Pancreas (tissue), 10 donors: ENCODE results near the gene PAXIP1. TPM values are rescaled to one million over a fixed set of nuclear protein-coding genes. Genes with fewer than 3 reads are reported as not detected.
"Not testable (repeated sequence)": the region's sequence is repeated elsewhere in the genome, so short reads cannot be mapped to it uniquely, and the experiment has no call there.

ENCODE experiments used
- ATAC-seq, 4 donors: fragments of 200-7000 bp; cut with Tn5 transposase; one replicate each; pipeline versions ENCODE4 v1.8.0 to v1.9.1; 2020; ENCODE audit warnings: mild to moderate bottlenecking in 4 of 4, moderate library complexity in 4 of 4
- DNase-seq, 6 donors: peaks; one replicate each; pipeline ENCODE4 v3.0.0-alpha.2; 2020
- FAIRE-seq: peaks from 2 replicates; lab custom pipeline; 2012; peaks lifted over from hg19 to GRCh38; lab: Jason Lieb, UNC
- H3K27ac ChIP-seq, 4 donors: fragments of 200-600 bp; sonication (generic); 1 replicate in 3 of 4; 2 replicates in 1 of 4; pipeline versions ENCODE4 v1.5.0 to v1.8.0; 2020
- H3K27me3 ChIP-seq, 4 donors: fragments of 200-600 bp; one replicate each; pipeline ENCODE4 v1.8.0; 2021
- H3K36me3 ChIP-seq, 3 donors: fragments of 200-600 bp; sonication (generic) in 1 of 3; one replicate each; pipeline versions ENCODE4 v1.5.0 to v1.8.0; 2020 to 2021
- H3K4me1 ChIP-seq, 3 donors: fragments of 200-600 bp; one replicate each; pipeline ENCODE4 v1.8.0; 2021
- H3K4me3 ChIP-seq, 4 donors: fragments of 200-600 bp; sonication (generic) in 2 of 4; one replicate each; pipeline versions ENCODE4 v1.5.0 to v1.8.0; 2020 to 2021
- H3K9me3 ChIP-seq, 4 donors: fragments of 200-600 bp; one replicate each; pipeline ENCODE4 v1.8.0; 2021
- CTCF ChIP-seq, 4 donors: fragments of 200-600 bp; sonication (generic) in 3 of 4; IDR thresholded peaks; one replicate each; pipeline versions ENCODE4 v1.5.0 to v1.8.0; 2021; ENCODE audit warnings: antibody characterized with exemption in 4 of 4
- WGBS, 2 donors: extraction: QIAGEN DNeasy Blood & Tissue Kit; methylation state at CpG; one replicate each; pipeline ENCODE4 v1.1.7; 2013; 5-methylcytosine and 5-hydroxymethylcytosine counted together
- intact Hi-C, 3 donors: fragments of 100-400 bp; cut with DNase I; formaldehyde crosslinking; loops; one replicate each; pipeline versions ENCODE4 v1.11.1 to v1.14.2; 2022
- polyA plus RNA-seq, 2 donors: library from polyadenylated mRNA; stranded (reverse); fragments of 200-250 nt; gene quantifications; one replicate each; pipeline ENCODE4 v1.2.3, GENCODE V29; 2013
- total RNA-seq, 6 donors: library from RNA; stranded (reverse); fragmentation: NEBNext Ultra II Directional in 4 of 6; extraction: Animal tissue kit (Norgen Biotek cat#: 25700) in 4 of 6; gene quantifications; one replicate each; pipeline versions ENCODE4 v1.2.1 to v1.2.4, GENCODE V29; 2021 to 2023
- donor health status: healthy with polysubstance abuse.
- donor health status: DM: no; HTN: no; CAD: no; lungs with moderate emphysema.
- donor health status: DM: no; HTN: no; CAD: no.
- donor health status: control.
- donor health status: control.
- donor health status: Bipolar disorder and iron deficiency.
- donor health status: DM: yes; HTN: yes; CAD: no.
- donor health status: DM: no; HTN: no; CAD: no.
- donor health status: DM: no; HTN: no; CAD: no.
- donor health status: DM: yes; HTN: yes; CAD: no.

The PAXIP1 gene
- total and polyA plus RNA-seq, 8 donors, result 3.2 to 6.2 (median 4.5) TPM

DNA sequence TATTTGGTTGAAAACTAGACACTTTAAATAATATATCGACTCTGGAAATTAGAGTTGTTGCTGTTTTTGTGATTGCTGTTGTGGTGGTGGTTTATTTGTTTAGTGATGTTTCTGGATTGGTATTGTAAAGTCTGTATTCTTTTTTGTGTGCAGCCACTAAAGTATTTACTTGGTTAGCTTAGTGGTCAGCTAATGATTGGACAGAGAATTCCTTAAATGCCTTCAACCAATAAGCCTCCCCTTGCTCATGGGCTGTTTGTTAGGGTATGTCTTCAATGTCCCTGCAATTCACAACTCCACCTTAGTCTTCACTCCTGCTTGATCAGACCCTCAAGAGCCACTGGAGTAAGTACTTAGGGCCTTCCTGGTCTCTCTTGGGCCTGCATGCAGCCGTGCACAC lies 71.0 kb downstream of the PAXIP1 start:
- intact Hi-C loops, result no loop called here
- FAIRE-seq, result no peak

GRCh38 chr7:154929006-154929726 lies 73.8 kb downstream of the PAXIP1 start:
- FAIRE-seq (no peak), ATAC-seq (peak; percentile 17 to 34 (median 29)), DNase-seq (no peak)
- H3K27me3 ChIP-seq, result no peaks in the 10 kb centered on the region
- H3K36me3 ChIP-seq, result no peaks in the 10 kb centered on the region
- intact Hi-C loops, result loop anchor here in 1 of 3 donors (10.0 kb wide), 1 partner anchor 416 kb away; no protein-coding TSS in a partner anchor
- peak overlapping the region; percentile 72 to 93 (median 80) for H3K27ac ChIP-seq
- 43 to 51% methylated on average over 9 of the region's 9 CpGs for WGBS, 2 donors
- peaks cover 0 to 3% (median 0%) of the 10 kb centered on the region in 3 donors for H3K4me1 ChIP-seq
- peak overlapping the region; percentile 19 to 70 (median 50) for H3K4me3 ChIP-seq
- TF ChIP-seq CTCF (IDR thresholded peaks at IDR 0.05), result no peak
- no peaks in the 10 kb centered on the region for H3K9me3 ChIP-seq

More for the DNA sequence above, 71.0 kb downstream of the PAXIP1 start:
- H3K4me1 ChIP-seq, result peaks cover 0 to 3% (median 0%) of the 10 kb centered on the region in 3 donors
- peaks cover 0 to 4% (median 0%) of the 10 kb centered on the region in 4 donors for H3K9me3 ChIP-seq
- DNase-seq (no peak), ATAC-seq (no peak)
- no peak for TF ChIP-seq CTCF (IDR thresholded peaks at IDR 0.05)
- no peaks in the 10 kb centered on the region for H3K36me3 ChIP-seq
- no peak overlapping the region for H3K27ac ChIP-seq
- no peaks in the 10 kb centered on the region for H3K27me3 ChIP-seq
- WGBS, 2 donors, result 95 to 97% methylated on average over 2 of the region's 2 CpGs
- no peak overlapping the region for H3K4me3 ChIP-seq

DNA sequence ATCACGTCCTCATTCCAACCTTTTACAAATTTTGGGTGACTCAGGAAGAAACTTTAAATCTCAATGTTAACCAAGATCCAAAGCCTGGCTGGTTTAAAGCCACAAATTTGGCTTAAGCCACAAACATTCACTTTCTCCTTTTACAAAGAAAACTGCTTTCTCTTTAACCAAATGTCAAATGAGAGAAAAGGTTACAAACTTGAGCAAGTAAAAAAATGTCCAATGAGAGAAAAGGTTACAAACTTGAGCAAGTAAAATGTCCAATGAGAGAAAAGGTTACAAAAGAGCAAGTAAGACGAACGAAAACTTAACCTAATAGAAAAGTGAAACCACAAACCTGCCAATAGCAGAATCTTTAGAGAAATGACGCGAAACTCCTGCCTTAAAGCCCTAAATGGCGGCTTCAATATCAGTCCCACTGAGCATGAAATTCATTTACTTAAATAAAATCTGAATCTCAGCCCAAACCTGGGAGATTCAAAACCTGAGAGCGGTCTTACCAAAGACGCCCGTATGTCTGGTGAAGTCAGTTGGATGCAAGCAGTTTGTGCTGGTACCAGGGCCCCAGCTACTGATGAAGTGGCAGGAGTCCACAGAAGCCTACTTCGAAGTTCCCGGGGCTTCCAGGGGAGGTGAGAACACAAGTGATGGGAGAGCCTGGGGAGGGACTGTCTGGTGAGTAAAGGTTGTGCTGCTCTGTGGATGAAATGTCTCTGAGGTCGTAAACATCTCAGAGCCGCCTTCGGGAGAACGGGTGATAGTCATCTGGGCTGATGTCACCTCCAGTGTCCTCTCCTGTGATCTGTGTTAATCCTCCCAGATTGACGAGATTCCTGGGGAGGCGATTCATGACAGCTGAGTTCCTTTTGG lies 74.6 kb downstream of the PAXIP1 start:
- Histone ChIP-seq H3K9me3 (no peaks in the 10 kb centered on the region), H3K4me3 (peak overlapping the region; percentile 19 to 70 (median 50)), H3K27me3 (no peaks in the 10 kb centered on the region), H3K4me1 (peaks cover 0 to 3% (median 0%) of the 10 kb centered on the region in 3 donors), H3K27ac (peak overlapping the region; percentile 72 to 93 (median 80)), H3K36me3 (no peaks in the 10 kb centered on the region)
- DNase-seq, result peak in 2 of 6 donors; percentile 25 to 58
- WGBS, 2 donors, result 9 to 17% methylated on average over 17 of the region's 17 CpGs
- no peak for TF ChIP-seq CTCF (IDR thresholded peaks at IDR 0.05)
- intact Hi-C loops, result loop anchor here in 1 of 3 donors (10.0 kb wide), 1 partner anchor 416 kb away; no protein-coding TSS in a partner anchor
- FAIRE-seq, result peak; percentile 99
- peak; percentile 91 to 95 (median 91) for ATAC-seq

DNA sequence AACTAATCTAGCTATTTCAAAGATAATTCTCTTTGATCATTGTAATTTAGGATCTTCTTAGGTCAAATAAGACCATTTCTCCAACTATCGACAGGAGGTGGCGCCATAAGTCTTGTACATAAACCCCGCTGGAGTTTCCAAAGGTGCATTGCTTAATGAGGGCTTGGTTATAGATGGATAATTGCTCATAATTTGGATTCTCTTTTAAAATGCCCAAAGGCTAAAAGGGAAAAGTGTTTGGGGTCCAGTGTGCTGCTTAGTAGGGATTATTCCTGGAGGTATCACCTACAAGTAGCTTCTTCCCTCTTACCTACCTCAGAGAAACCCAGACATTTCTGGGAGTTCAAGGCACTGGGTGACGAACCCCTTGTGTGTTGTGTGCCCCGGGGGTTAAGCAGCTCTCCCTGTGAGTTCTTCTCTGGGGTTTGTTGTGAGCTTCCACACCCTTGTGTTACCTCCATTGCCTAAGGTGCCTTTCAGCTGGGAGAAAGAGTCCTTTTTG lies 75.2 kb downstream of the PAXIP1 start:
- WGBS, 2 donors, result 1 to 3% methylated on average over 5 of the region's 5 CpGs
- peak in 2 of 4 donors; percentile 41 to 45 for TF ChIP-seq CTCF (IDR thresholded peaks at IDR 0.05)
- Histone ChIP-seq H3K36me3 (no peaks in the 10 kb centered on the region), H3K27ac (peak overlapping the region; percentile 72 to 93 (median 80)), H3K27me3 (no peaks in the 10 kb centered on the region), H3K4me3 (peak overlapping the region; percentile 19 to 70 (median 40)), H3K4me1 (peaks cover 0 to 3% (median 0%) of the 10 kb centered on the region in 3 donors), H3K9me3 (no peaks in the 10 kb centered on the region)
- intact Hi-C loops, result loop anchor here in 1 of 3 donors (10.0 kb wide), 1 partner anchor 417 kb away; no protein-coding TSS in a partner anchor
- FAIRE-seq, result peak; percentile 95
- peak in 4 of 6 donors; percentile 61 to 80 (median 70) for DNase-seq
- ATAC-seq, result peak; percentile 82 to 94 (median 89)

DNA sequence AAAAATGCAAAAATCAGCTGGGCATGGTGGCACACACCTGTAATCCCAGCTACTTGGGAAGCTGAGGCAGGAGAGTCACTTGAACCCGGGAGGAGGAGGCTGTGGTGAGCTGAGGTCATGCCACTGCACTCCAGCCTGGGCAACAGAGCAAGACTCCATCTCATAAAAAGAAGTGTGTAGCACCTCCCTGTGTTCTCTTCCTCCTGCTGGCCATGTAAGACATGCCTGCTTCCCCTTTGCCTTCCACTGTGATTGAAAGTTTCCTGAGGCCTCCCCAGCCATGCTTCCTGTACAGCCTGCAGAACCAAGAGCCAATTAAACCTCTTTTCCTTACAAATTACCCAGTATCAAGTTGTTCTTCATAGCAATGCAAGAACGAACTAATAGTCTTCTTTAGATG lies 80.5 kb downstream of the PAXIP1 start:
- H3K4me3 ChIP-seq, H3K27me3 ChIP-seq, H3K36me3 ChIP-seq, H3K27ac ChIP-seq, FAIRE-seq, DNase-seq, H3K9me3 ChIP-seq, ATAC-seq: not testable (repeated sequence)
- 76 to 89% methylated on average over 2 of the region's 2 CpGs for WGBS, 2 donors
- intact Hi-C loops, result loop anchor here in 1 of 3 donors (10.0 kb wide), 1 partner anchor 422 kb away; no protein-coding TSS in a partner anchor
- peaks cover 0 to 17% (median 9%) of the 10 kb centered on the region in 3 donors for H3K4me1 ChIP-seq
